Lower leg skin (tissue), 4 donors: Measurements from ENCODE around the gene MBD4. TPM values are rescaled to one million over a fixed set of nuclear protein-coding genes. Genes with fewer than 3 reads are reported as not detected.
A peak's percentile ranks its signal among the peaks of the same experiment; 100 is the strongest.

Experiments
- DNase-seq, 2 donors: peaks; one replicate each; pipeline ENCODE4 v3.0.0-alpha.2; 2019; ENCODE audit warnings: low spot score in 2 of 2
- H3K4me3 ChIP-seq: fragments of 200-600 bp; sonication (generic); 2 replicates; pipeline ENCODE4 v1.5.1; 2017; ENCODE audit warnings: mild to moderate bottlenecking, low read depth; ENCODE audit not compliant: poor library complexity, severe bottlenecking
- POLR2A ChIP-seq, 2 donors: fragments of 450-650 bp; IDR thresholded peaks; one replicate each; pipeline ENCODE4 v1.6.1; 2016 to 2017; ENCODE audit warnings: antibody characterized with exemption in 2 of 2, mild to moderate bottlenecking in 1 of 2, moderate library complexity in 1 of 2
- WGBS, 2 donors: methylation state at CpG; one replicate each; pipeline ENCODE4 v1.1.5; 2018; 5-methylcytosine and 5-hydroxymethylcytosine counted together
- intact Hi-C: fragments of 100-400 bp; cut with DNase I; formaldehyde crosslinking; loops from one replicate; pipeline ENCODE4 v1.15.0; 2023; ENCODE audit warnings: low total_unique reads
- total RNA-seq, 4 donors: library from RNA; depleted of rRNA; stranded (reverse); fragments of >200 nt; gene quantifications; one replicate each; pipeline ENCODE4 v1.1.0, GENCODE V29; 2016
- TF ChIP-seq, protein P1 (sequence below), 3 donors: fragments of 450-650 bp; IDR thresholded peaks; one replicate each; pipeline ENCODE4 v1.5.1; 2016; ENCODE audit warnings: antibody characterized with exemption in 3 of 3, mild to moderate bottlenecking in 3 of 3, moderate library complexity in 2 of 3

MBD4 gene
- total RNA-seq, 4 donors from 2014 or later: 14.5 to 36.9 (median 18.4) TPM

GRCh38 chr3:129421236-129421883 is 18.4 kb downstream of the MBD4 start:
- TF ChIP-seq POLR2A (IDR thresholded peaks at IDR 0.05): no peak
- TF ChIP-seq, protein P1, sequence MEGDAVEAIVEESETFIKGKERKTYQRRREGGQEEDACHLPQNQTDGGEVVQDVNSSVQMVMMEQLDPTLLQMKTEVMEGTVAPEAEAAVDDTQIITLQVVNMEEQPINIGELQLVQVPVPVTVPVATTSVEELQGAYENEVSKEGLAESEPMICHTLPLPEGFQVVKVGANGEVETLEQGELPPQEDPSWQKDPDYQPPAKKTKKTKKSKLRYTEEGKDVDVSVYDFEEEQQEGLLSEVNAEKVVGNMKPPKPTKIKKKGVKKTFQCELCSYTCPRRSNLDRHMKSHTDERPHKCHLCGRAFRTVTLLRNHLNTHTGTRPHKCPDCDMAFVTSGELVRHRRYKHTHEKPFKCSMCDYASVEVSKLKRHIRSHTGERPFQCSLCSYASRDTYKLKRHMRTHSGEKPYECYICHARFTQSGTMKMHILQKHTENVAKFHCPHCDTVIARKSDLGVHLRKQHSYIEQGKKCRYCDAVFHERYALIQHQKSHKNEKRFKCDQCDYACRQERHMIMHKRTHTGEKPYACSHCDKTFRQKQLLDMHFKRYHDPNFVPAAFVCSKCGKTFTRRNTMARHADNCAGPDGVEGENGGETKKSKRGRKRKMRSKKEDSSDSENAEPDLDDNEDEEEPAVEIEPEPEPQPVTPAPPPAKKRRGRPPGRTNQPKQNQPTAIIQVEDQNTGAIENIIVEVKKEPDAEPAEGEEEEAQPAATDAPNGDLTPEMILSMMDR (IDR thresholded peaks at IDR 0.05): no peak
- WGBS, 2 donors: 93 to 96% methylated on average over 12 of the region's 12 CpGs
- H3K4me3 ChIP-seq: no peak overlapping the region
- peak in 1 of 2 donors; percentile 72 for DNase-seq
- intact Hi-C loops: no loop called here

DNA sequence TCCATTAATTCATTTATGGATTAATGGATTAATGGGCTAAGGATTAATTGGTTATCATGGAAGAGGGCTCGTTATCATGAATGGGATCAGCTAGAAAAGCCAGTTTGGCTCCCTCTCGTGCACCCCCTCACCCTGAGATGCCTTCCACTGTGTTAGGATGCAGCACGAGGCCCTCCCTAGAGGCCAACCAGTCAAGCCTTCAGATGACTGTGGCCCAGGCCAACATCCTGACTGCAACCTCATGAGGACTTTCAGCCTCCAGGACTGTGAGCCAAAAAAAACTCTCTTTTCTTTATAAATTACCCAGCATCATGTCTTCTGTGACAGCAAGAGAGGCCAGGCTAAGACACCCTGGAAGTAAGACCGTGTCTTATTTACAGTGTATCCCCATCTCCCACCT is 20.3 kb downstream of the MBD4 start:
- intact Hi-C loops: no loop called here
- DNase-seq: peak in 1 of 2 donors; percentile 43
- whole genome bisulfite sequencing, 2 donors: 81 to 83% methylated on average over 4 of the region's 4 CpGs
- TF ChIP-seq, protein P1 (IDR thresholded peaks at IDR 0.05): no peak
- no peak for TF ChIP-seq POLR2A (IDR thresholded peaks at IDR 0.05)
- no peak overlapping the region for H3K4me3 ChIP-seq

DNA sequence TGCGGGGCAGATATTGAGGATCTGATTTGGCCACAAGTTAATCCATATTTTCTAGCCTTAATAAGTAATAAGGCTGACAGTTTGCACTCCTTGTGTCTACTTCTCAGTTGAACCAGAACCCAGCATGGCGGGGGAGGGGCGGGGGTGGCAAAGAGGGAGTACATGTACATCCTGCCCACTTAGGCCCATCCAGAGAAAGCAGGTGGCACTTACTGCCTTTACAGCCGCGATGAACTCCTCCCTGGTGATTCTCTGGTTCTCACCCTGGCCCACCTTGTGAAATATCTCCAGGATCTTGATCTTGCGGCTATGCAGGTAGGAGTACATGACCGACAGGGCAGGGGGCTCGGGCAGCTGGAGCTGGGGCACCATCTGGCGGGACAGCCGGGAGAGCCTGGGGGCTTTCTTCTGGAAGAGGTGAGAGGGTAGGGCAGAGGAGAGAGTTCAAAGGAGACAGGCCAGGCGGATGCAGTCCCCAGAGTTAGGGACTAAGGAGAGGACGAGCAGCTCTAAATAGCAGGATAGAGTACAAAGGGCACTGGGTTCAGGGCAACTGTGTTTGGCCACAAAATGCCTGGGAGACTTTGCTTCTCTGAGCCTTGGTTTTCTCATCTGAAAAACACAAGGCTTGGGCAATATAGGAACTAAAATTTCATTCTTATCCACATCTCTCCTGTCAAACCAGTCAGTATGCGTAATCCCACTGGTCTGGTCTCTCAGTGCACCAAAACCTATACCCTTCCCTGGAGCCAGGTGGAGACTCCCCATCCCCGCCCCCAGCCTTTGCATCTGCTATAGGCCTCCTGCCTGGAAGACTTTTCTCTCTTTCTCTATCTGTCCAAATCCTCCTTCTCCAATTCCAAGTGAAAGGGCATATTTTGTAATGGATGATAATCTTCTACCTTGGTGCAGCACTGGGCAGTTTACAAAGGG is 21.4 kb downstream of the MBD4 start:
- H3K4me3 ChIP-seq: no peak overlapping the region
- TF ChIP-seq, protein P1 (IDR thresholded peaks at IDR 0.05): no peak
- TF ChIP-seq POLR2A (IDR thresholded peaks at IDR 0.05): no peak
- peak in 1 of 2 donors; percentile 80 for DNase-seq
- intact Hi-C loops: no loop called here
- 81 to 88% methylated on average over 14 of the region's 14 CpGs for WGBS, 2 donors

- TF ChIP-seq POLR2A (IDR thresholded peaks at IDR 0.05): no peak
- TF ChIP-seq, protein P1 (IDR thresholded peaks at IDR 0.05): no peak
- intact Hi-C loops: no loop called here
- H3K4me3 ChIP-seq: no peak overlapping the region
- DNase-seq: peak in 1 of 2 donors; percentile 12
- 53 to 57% methylated on average over 1 of the region's 1 CpG for WGBS, 2 donors
Measured at GRCh38 chr3:129417326-129417725, 22.4 kb downstream of the MBD4 start.

DNA sequence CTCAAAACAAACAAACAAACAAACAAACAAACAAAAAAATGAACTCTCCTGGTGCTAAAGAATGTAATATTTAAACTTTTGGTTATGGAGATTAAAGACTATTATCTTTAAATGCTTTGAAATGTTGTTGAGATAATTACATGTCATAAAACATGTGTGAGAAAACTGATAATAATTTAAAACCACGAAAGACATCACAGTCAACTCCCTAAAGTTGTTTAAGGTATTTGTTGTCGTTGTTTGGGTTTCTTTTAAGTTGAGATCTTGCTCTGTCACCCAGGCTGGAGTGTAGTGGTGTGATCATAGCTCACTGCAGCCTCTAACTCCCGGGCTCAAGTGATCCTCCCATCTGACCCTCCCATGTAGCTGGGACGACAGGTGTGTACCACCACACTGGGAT is 23.3 kb downstream of the MBD4 start:
- no peak overlapping the region for H3K4me3 ChIP-seq
- TF ChIP-seq, protein P1 (IDR thresholded peaks at IDR 0.05): no peak
- TF ChIP-seq POLR2A (IDR thresholded peaks at IDR 0.05): no peak
- intact Hi-C loops: no loop called here
- no peak for DNase-seq
- 65 to 87% methylated on average over 4 of the region's 4 CpGs for WGBS, 2 donors
